NAMALWA (cell line): ENCODE data around the gene BOD1L1.

Experiments
- DNase-seq: peaks from one replicate; pipeline ENCODE4 v3.0.0-alpha.2; 2015; ENCODE audit warnings: low spot score

Gene BOD1L1

GRCh38 chr4:13524504-13525243 is 102.9 kb downstream of the BOD1L1 start:
- DNase-seq, result no peak

GRCh38 chr4:13523591-13524503 is 103.7 kb downstream of the BOD1L1 start:
- no peak for DNase-seq

- no peak for DNase-seq
Observed at GRCh38 chr4:13523105-13523477, 104.4 kb downstream of the BOD1L1 start.

GRCh38 chr4:13522282-13523104 is 105.0 kb downstream of the BOD1L1 start:
- DNase-seq, result no peak

- DNase-seq, result no peak
Observed at GRCh38 chr4:13521047-13521446, 106.5 kb downstream of the BOD1L1 start.
